Cardiac fibroblast (primary cell): Measurements from ENCODE around the gene DOLPP1.

Source experiments
- DNase-seq, 2 donors: peaks; one replicate each; pipeline versions ENCODE4 v3.0.0 to v3.0.0-alpha.2; 2010; ENCODE audit warnings: low read depth in 2 of 2
- H3K4me3 ChIP-seq, 2 donors: replicated peaks in 1 of 2; 1 replicate in 1 of 2; 2 replicates in 1 of 2; pipeline ENCODE4 v1.5.1; 2011; ENCODE audit warnings: low read depth in 2 of 2, low read length in 2 of 2, mild to moderate bottlenecking in 2 of 2, moderate library complexity in 1 of 2
- CTCF ChIP-seq: IDR thresholded peaks from one replicate; pipeline ENCODE4 v1.5.1; 2011; ENCODE audit warnings: low read depth, mild to moderate bottlenecking, low read length, inconsistent platforms

DOLPP1 gene

GRCh38 chr9:129139233-129139992 lies 58.5 kb downstream of the DOLPP1 start:
- TF ChIP-seq CTCF, result peak; percentile 77
- peak overlapping the region; percentile 37 to 42 for H3K4me3 ChIP-seq
- DNase-seq, result peak; percentile 93 to 94

- TF ChIP-seq CTCF, result no peak
- peak; percentile 100 for DNase-seq
- peak overlapping the region; percentile 30 to 49 for H3K4me3 ChIP-seq
Measured at GRCh38 chr9:129139993-129140396, 59.1 kb downstream of the DOLPP1 start.
